ENCODE data around the gene LRRC28.

Gene LRRC28

DNA sequence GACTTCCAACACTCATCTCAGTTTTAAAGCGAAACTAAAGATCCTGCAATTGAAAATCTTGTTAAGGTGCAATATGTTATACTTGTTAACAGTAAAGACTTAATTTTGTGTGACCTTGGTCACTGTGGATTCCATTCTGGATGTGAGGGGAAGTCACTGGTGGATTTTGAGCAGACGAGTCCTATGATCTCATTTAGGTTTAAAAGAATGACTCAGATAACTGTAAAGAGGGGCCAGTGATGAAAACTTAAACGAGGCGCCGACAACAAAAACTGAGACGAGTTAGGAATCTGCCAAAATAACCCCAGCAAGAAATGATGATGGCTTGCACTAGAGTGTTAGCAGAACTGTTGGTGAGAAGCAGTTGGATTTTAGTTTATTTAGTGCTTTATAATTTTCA lies 56.5 kb downstream of the LRRC28 start:
- no peak for DNase-seq

DNA sequence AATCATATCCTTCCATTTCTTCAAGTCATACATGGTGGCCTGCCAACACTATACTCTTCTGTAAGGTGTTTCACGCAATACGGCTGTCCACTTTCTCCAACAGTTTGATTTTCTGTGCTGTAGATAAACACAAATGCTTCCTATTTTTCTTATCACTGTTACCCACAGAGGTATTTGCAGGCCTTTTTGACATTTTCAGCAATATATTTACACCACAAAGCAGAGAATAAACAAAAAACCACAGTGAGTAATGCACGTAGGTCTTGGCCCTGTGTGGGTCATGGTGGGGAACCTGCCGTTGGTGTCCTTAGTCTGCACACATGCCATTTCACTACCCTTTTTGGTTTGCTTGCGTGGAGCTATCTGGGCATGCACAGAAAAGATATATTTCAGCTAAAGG lies 59.5 kb downstream of the LRRC28 start:
- no peak for DNase-seq

DNA sequence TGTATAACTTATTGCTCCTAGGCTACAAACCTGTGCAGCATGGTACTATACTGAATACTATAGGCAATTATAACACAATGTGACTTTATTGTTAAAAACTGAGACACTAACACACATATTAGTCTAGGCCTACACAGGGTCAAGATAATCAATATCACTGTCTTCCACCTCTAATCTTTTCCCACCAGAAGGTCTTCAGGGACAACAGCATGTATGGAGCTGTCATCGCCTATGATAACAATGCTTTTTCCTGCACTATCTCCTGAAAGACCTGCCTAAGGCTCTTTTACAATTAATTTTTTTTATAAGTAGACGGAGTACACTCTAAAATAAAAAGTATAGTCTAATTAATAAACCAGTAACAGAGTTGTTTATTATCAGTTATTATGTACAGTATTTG lies 60.9 kb downstream of the LRRC28 start:
- no peak for DNase-seq

DNA sequence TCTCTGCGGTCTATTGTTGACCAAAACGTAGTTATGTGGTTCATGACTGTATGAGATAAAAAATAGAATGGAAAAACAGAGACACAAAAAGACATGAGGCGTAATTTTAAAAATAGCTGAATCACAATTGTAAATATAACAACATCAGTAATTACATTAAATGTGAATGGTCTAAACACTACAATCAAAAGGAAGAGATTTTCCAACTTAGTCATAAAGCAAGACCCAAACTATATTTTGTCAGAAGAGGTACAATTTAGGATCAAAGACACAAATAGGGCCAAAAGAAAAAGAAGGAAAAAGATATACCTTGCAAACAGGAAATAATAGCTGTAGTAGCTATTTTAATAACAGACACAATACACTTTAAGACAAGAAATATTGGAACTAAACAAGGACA lies 61.5 kb downstream of the LRRC28 start:
- no peak for DNase-seq

DNA sequence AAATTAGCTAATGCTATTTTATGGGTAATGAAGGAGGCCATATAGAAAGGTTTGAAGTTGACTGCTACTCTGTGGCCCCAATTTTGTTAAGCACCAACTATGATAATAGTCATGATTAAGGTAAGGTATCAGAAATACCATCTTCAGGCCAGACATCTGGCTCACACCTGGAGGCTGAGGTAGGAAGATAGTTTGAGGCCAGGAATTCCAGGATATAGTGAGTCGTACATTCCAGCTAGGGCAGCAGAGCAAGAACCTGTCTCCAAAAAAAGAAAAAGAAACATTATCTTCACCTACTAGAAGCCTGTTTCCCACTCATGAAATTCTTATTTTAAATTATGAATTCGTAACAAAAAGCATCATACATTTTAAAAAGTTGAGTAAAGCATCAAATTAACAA lies 64.4 kb downstream of the LRRC28 start:
- no peak for DNase-seq

DNA sequence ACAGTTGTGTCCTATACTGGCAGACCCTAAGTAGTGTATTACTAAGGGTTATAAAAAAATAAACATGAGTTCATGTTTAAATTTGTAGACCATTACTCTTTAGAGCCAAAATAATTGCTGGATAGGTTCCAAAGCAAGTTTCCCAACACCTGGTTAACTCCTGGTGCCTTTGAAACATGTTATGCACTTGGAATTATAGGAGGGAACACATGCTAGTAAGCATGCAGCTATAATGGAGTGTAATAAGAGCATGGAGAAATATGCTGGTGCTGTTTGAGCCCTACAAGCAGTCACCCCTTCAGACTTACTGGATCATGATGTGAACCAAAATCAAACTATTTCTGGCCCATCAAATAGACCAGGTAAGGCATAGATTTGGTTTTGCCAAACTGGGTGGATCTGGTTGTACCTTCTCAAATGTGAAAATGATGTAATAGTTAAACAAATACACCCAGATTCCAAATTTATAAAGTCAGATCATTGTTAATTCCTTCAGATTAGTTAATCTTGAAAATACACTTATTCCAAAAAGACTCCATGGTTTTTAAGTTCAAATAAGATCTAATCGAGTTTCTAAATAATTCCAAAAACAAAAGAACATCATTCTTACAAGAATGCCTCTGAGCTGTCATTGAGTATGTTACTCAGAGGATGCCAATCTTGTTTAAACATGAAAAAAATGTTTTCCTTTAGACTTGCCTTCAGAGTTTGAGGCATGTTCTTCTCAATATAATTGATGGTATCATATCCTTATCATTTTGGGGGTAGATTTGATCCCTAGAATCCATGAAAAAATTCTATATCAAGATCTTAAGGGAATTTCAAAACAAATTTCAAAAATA lies 69.3 kb downstream of the LRRC28 start:
- no peak for DNase-seq

DNA sequence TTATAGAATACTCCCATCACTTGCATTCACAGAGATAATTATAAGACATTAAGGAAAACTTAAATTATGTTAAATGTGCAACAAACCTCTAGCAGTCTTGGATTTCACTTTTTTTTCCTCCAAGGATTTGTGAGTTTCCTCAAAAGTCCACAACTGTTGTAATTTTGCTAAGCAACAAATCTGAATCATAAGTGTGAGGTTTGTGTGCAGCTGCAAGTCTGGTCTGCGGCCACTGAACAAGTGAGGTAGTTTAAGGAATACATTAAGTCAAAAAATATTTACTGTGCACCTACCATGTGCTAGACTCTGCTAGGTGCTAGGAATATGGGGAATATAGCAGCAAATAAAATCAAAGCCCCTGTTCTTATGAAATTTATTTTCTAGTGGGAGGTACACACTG lies 70.2 kb downstream of the LRRC28 start:
- DNase-seq = no peak

DNA sequence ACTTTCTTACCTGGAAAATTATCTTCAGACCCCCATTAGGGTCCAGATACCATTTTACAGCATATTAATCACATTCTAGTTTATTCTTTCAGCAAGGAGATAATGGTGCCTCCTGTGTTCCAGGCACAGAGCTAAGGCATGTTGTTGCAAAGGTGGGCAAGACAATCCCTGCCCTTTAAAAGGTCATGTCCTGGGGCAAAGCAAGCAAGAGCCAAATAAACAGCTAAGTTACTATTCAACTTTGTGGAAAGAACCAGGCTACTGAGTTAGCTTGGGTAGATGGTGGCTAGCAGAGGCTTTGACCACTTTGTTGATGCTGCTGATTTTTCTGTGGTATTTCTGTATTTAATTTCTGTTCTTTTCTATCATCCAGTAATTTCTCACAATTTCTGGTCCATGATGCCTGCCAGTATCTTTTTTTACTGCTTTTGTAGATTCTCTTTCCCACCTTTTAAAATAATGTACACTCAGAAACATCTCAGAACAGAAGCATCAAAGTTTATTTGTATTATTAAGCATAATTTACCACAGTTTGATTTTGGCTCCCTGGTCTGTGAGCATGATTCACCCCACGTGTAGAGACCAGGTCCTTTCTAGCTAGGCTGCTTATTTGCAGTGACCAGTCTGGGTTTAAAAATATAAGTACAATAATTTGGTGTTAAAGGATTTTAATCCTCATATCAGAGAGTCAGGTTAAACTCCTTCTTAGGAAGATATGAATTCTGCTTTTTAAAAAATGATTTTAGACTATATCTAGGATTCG lies 71.5 kb downstream of the LRRC28 start:
- DNase-seq = no peak

DNA sequence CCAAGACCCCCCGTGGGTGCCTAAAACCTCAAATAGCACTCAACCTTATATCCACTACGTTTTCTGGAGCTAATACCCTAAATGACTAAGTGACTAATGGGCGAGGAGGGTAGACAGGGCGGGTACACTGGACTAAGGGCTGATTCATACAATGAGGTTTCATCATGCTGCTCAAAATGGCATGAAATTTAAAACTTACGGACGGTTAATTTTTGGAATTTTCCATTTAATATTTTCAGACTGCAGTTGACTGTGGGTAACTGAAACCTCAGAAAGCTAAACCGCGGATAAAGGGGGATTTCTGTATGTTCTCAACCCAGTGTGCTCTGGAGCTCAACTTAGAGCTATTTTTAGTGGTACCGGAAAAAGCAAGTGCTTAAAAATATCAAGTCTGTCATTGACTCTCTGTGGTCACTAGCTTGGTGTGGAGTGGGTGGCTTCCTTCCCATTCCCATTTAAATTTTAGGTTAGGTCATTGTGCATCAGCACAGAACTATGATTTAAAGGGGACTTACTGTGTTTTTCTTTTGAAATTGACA lies 72.9 kb downstream of the LRRC28 start:
- DNase-seq = no peak

DNA sequence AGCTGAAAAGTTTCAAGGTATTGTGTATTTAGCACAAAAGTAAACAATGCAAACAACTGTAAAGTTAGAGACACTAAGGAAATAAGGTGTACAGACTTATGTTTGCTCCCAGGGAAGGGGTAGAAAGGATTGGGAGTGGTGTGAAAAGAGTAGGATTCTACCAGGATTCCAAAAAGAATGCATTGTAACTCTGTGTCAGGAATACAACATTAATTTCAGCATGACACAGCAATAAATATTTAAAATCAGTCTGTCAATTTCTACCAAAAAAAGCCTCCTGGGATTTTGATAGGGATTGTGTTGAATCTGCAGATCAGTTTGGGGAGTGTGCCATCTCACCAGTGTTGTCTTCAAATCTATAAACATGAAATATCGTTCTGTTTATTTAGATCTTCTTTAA lies 73.4 kb downstream of the LRRC28 start:
- no peak for DNase-seq

DNA sequence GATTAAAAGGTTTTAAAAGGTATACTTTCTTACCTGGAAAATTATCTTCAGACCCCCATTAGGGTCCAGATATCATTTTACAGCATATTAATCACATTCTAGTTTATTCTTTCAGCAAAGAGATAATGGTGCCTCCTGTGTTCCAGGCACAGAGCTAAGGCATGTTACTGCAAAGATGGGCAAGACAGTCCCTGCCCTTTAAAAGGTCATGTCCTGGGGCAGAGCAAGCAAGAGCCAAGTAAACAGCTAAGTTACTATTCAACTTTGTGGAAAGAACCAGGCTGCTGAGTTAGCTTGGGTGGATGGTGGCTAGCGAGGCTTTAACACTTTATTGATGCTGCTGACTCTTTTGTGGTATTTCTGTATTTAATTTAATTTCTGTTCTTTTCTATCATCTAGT lies 75.0 kb downstream of the LRRC28 start:
- DNase-seq = no peak

DNA sequence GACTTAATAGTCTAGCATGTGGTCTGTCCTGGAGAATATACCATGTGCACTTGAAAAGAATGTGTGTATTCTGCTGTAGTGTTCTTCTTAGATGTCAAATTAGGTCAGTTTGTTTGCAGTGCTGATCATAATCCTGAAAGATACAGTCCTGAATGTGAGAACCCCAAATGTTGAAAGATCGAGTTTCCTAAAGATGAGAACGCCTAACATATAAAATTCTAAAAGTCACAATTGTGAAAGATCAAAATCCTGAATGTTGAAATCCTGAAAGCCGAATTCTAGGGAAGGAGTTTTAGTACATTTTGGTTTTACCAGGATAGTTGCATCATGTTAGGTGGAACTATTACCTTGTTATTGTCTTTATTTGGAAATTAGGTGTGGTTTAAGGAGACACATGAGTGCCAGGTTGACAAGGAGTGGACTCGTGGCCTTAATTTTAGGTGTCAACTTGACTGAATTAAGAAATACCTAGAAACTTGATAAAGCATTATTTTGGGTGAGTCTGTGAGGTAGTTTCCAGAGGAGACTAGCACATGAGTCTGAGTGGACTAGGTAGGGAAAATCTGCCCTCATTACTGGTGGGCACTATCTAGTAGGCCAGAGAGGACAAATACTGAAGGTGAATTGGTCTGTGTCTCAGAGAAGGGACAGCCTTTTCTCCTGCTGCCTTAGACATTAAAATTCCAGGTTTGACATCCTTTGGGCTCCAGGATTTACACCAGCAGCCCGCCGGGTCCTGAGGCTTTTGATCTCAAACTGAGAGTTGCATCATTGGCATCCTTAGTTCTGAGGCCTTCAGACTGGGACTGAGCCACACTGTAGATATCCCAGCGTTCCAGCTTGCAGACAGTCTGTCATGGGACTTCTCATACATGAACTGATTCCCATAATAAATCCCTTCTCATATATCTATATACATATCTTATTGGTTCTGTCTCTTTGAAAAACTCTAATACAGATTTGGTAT lies 77.1 kb downstream of the LRRC28 start:
- DNase-seq = no peak

DNA sequence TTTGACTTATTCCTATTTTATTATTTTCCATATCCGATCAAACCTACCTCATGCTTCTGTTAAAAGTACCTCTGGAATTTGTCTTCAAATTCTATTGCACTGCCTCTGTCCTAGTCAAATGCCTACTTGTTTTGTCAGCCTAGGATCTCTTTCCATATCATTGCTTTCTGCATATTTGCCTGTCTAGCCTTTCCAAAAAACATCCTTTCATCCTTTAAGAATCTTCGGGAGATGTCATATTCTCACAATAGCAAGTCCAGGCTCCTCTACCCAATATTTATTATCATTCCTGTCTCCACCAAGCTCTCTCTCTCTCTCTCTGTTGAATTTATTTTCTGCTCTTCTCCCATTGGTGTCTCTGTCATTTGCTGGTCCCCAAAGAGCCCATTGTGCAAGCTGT lies 80.1 kb downstream of the LRRC28 start:
- DNase-seq = no peak

DNA sequence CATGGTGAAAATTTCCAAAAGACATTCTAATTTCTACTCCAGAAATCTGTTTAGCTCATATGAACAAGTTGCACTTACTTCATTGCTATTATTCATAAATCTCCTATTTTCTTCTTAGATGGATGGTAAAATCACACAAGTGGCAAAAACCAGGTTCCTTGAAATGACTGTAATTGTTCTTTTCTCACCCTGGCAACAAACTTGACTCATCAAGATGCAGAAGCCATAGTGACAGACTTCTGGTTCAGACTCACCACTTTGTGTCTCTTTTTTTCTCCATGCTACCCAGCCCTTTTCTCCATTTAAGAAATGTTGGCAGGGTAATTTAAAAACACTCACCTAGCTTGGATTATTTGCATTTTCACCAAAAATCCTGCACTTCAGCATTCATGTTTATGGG lies 82.1 kb downstream of the LRRC28 start:
- DNase-seq = no peak

DNA sequence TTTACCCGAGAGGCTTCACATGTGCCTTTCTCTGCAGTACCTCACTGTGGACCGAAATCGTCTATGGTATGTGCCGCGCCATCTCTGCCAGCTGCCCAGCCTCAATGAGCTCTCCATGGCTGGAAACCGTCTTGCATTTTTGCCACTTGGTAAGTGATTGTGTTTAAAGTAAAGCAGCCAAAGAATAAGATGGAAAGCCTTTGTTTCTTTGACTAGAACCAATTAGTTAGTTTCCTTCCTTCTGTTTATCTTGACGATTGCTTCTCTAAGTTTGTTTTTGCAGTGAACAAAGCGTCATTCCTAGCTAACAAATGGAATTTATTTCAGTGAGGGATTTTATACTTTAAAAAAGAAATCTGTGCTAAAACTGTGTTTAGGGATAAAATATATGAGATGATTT lies 82.7 kb downstream of the LRRC28 start:
- no peak for DNase-seq

DNA sequence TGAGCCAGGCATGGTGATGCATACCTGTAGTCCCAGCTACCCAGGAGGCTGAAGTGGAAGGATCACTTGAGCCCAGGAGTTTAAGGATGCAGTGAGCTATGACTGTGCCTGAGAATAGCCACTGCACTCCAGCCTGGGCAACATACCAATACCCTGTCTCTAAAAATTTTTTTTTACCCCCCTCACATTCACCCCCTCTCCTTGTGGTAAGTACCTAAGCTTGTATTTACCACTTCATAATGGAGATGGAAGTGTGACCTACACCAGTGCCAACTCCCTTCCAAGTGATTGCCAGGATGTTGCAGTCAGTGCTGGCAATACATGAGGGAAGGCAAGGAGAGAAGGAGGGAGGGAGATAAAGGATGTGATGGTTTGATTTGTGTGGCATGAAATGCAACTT lies 84.2 kb downstream of the LRRC28 start:
- DNase-seq = no peak

DNA sequence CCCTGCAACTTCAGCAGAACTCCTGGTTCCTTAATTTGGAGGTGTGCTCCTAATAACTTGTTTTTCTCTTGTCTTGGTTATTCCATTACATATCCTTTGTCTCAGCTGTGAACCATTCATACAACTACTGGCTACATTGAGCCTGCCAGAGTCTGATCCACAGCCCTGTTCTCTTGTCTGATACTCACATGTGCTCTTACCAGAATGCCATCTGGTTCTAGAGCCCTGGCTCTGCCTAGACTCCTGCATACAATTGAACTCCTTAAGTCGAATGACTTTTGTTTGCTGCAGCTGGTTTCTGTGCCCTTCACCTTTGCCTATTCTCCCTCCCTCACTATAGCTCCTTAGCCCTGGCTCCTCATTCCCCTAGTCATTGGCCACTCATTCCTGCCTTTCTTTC lies 85.5 kb downstream of the LRRC28 start:
- no peak for DNase-seq

DNA sequence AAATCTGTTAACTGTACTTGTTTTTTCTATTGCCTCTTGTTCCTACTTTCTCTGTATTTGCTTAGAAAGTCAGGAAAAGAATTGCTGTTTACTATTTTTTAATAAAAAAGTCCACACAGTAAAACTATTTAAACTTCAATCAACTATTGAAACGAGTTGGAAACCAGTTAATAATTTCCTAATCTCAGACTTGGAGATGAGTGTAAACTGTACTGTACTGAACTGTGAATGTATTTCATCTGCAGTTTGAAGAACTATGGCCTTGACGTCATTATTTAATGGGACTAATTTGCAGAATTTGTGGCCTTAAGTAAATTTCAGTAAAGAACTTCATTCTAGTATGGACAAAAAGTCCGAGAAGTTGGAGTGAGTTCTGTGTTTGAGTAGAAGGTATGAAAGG lies 89.1 kb downstream of the LRRC28 start:
- DNase-seq = no peak

DNA sequence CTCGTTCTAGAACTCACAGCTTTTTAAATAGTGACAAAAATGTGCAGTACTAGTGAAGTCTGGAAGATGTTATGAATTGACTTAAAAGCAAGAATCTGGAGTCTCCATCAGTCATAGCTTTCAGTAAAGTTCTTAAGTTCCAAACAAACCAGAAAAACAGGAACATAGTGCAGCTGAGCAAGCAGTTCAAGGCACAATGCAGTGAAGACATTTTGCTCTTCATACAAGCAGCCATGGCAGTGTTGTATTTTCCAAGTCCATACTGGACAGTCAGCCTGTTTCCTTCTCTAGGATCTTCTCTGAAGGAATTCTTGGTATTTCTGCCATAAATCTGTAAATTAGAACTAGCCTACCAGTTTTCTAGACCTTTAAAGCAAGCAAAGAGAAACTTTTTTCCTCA lies 90.5 kb downstream of the LRRC28 start:
- no peak for DNase-seq

DNA sequence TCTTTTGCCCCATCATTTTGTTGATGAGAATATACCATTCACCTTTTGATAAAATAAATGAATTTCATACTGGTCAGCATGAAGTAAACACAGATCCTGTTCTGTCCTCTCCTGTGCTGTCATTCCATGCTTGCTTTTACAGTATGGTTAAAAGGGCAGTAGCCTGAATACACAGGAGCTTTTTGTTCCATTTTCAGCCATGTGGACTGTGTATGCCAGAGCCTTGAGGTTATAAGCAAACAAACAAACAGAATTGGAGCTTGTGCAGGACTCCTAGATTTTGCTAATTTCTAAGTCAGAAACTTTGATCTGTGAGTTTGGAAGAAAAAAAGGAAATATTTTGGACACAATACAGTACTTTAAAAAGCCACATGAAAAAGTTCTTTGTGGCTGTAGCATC lies 91.9 kb downstream of the LRRC28 start:
- DNase-seq = no peak

DNA sequence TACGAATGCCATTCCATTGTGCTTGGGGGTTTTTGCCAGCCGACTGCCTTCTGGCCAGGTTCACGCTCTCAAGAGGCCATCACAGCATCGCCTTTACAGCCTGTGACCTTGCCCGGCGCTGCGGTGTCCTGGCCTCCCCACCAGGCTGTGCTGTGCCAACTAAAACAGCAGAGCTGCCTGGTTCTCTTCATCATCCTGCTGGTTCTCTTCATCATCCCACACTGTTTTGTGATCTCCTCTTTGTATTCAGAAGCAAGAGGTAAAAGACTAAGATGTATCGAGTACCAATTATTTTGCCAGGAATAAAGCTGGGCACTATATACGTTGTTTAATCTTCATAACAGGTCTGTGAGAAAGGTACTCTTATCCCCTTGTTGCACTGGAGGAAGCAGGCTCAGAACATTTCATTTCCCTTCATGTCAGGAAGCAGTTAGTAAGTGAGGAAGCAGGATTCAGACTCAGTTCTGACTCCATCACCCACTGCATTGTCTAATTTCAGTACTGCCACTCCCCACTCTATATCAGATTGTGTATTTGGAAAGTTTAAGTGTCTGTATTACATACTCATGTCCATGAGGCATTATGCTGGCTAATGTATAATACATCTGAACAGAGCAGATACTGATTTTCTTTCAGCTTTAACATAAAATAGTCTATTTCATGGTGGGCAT lies 92.7 kb downstream of the LRRC28 start:
- peak; percentile 60 for DNase-seq

DNA sequence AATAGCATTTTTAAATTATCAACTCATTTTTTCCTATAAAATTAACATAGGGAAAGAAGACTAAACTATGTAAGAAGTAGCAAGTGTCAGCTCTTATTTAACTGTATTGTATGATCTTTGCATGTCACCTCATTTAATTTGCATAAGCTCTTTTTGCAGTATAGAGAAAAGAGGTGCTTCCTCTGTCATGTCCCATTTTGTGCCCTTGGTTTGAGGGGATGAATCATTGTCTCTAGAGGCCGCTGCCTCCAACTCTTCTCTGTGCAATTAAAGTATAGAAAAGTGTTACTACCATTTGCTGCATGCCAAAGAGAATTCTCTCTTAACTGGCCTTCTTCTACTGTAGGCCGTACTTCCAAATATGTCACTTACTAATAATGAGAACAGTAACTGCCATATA lies 93.4 kb downstream of the LRRC28 start:
- DNase-seq = no peak

DNA sequence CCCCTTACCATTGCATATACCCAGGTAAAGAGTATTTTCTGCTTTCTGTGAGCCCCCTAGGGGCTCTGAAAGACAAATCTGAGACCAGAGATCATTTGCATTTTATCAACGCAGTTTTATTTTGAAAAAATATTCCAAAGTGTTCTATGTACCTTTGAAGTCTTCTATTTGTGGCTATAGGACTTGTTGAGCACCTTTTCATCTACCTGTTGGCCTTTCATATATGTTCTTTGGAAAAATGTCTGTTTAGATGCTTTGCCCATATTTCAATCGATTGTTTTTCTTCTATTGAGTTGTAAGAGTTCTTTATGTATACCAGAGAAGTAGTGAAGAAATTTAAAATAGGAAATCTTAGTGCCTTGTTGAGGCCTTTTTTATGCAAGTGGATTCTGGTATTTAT lies 94.0 kb downstream of the LRRC28 start:
- DNase-seq = no peak

All from activated CD4-positive, alpha-beta T cell treated with anti-CD3 and anti-CD28 coated beads for 48 hours (primary cell).